Kidney (tissue), 14 donors: ENCODE data around the gene PPP1R3E. TPM values are rescaled to one million over a fixed set of nuclear protein-coding genes. Genes with fewer than 3 reads are reported as not detected.

Experiments used
- DNase-seq, 5 donors: peaks; one replicate each; pipeline ENCODE4 v3.0.0-alpha.2; 2013 to 2020
- FAIRE-seq: peaks from 2 replicates; lab custom pipeline; 2012; peaks lifted over from hg19 to GRCh38; lab: Jason Lieb, UNC
- H3K27ac ChIP-seq, 2 donors: one replicate each; pipeline ENCODE4 v1.7.0; 2013; ENCODE audit warnings: low read depth in 2 of 2, low read length in 2 of 2, inconsistent platforms in 1 of 2
- H3K27me3 ChIP-seq: one replicate; pipeline ENCODE4 v1.7.1; 2013; ENCODE audit warnings: low read length, inconsistent platforms; ENCODE audit not compliant: control insufficient read depth, insufficient read depth
- H3K36me3 ChIP-seq, 3 donors: one replicate each; pipeline versions ENCODE4 v1.7.0 to v1.7.1; 2013; ENCODE audit warnings: low read length in 3 of 3, control low read depth in 1 of 3, inconsistent platforms in 1 of 3; ENCODE audit not compliant: insufficient read depth in 3 of 3, control insufficient read depth in 2 of 3
- H3K4me1 ChIP-seq, 3 donors: one replicate each; pipeline versions ENCODE4 v1.7.0 to v1.7.1; 2013; ENCODE audit warnings: low read length in 3 of 3, inconsistent platforms in 1 of 3, low read depth in 1 of 3; ENCODE audit not compliant: control insufficient read depth in 2 of 3, insufficient read depth in 2 of 3
- H3K4me3 ChIP-seq, 3 donors: one replicate each; pipeline versions ENCODE4 v1.7.0 to v1.8.1; 2013; ENCODE audit warnings: low read length in 3 of 3, control low read depth in 1 of 3, inconsistent platforms in 1 of 3
- H3K9ac ChIP-seq, 3 donors: one replicate each; pipeline versions ENCODE4 v1.7.0 to v1.7.1; 2013; ENCODE audit warnings: low read length in 3 of 3, control low read depth in 1 of 3, inconsistent platforms in 1 of 3
- H3K9me3 ChIP-seq, 3 donors: one replicate each; pipeline versions ENCODE4 v1.7.0 to v1.7.1; 2013; ENCODE audit warnings: low read length in 3 of 3, control low read depth in 1 of 3, inconsistent platforms in 1 of 3; ENCODE audit not compliant: control insufficient read depth in 2 of 3, insufficient read depth in 1 of 3
- intact Hi-C: fragments of 100-400 bp; cut with DNase I; formaldehyde crosslinking; loops from one replicate; pipeline ENCODE4 v1.11.1; 2022
- polyA plus RNA-seq: library from polyadenylated mRNA; stranded (reverse); fragments of 350-450 nt; fragmentation: Illumina TruSeq; extraction: RNeasy Lipid Tissue Mini Kit (QIAGEN cat#74804); gene quantifications from one replicate; pipeline ENCODE4 v1.2.3, GENCODE V29; 2014; ENCODE audit warnings: low read depth, low replicate concordance; ENCODE audit not compliant: insufficient read depth
- total RNA-seq: library from RNA; stranded (reverse); fragmentation: NEBNext Ultra II Directional; extraction: Animal tissue kit (Norgen Biotek cat#: 25700); gene quantifications from one replicate; pipeline ENCODE4 v1.2.1, GENCODE V29; 2021
- TF ChIP-seq, protein P1 (sequence below): IDR thresholded peaks from 3 replicates; pipeline ENCODE4 v1.5.1; 2012; ENCODE audit warnings: mild to moderate bottlenecking, moderate library complexity, borderline replicate concordance; ENCODE audit not compliant: insufficient read depth; ENCODE audit errors: extremely low read depth
- donor health status: control.
- donor health status: control.
- donor health status: control.
- donor health status: control.
- donor health status: control.
- donor health status: DM: yes; HTN: yes; CAD: no.
- donor health status: Normal renal cell carcinoma (clear cell type).

Gene PPP1R3E
- total and polyA plus RNA-seq, 2 donors from 2014 or later = 17.3 to 22.8 TPM

DNA sequence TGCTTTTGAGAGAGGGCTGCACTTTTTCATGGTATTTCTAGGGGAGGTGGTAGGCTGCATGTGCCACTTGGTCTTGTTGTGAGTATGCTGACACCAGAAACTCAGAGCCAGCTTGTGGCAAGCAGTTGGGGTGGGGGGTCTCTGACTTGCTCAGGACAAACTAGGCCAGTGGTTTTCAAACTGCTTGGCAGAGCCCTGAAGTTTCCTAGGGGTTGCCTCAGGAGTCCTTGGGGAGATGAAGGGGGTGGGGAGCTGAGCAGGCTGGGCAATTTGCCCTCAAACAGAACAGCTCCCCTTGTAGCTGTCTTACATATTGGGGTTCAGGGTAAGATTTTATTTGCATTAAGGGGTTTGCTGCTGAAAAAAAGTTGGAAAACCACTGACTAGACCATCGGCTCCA lies 7.9 kb upstream of the PPP1R3E start:
- Histone ChIP-seq H3K27me3 (no peaks in the 10 kb centered on the region), H3K9me3 (no peaks in the 10 kb centered on the region), H3K36me3 (peaks cover 2 to 32% (median 16%) of the 10 kb centered on the region in 3 donors), H3K4me1 (peaks cover 0 to 26% (median 20%) of the 10 kb centered on the region in 3 donors), H3K9ac (no peak overlapping the region), H3K4me3 (no peak overlapping the region), H3K27ac (no peak overlapping the region)
- no peak for DNase-seq
- intact Hi-C loops = no loop called here
- TF ChIP-seq, protein P1, sequence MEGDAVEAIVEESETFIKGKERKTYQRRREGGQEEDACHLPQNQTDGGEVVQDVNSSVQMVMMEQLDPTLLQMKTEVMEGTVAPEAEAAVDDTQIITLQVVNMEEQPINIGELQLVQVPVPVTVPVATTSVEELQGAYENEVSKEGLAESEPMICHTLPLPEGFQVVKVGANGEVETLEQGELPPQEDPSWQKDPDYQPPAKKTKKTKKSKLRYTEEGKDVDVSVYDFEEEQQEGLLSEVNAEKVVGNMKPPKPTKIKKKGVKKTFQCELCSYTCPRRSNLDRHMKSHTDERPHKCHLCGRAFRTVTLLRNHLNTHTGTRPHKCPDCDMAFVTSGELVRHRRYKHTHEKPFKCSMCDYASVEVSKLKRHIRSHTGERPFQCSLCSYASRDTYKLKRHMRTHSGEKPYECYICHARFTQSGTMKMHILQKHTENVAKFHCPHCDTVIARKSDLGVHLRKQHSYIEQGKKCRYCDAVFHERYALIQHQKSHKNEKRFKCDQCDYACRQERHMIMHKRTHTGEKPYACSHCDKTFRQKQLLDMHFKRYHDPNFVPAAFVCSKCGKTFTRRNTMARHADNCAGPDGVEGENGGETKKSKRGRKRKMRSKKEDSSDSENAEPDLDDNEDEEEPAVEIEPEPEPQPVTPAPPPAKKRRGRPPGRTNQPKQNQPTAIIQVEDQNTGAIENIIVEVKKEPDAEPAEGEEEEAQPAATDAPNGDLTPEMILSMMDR = no peak
- FAIRE-seq = no peak

DNA sequence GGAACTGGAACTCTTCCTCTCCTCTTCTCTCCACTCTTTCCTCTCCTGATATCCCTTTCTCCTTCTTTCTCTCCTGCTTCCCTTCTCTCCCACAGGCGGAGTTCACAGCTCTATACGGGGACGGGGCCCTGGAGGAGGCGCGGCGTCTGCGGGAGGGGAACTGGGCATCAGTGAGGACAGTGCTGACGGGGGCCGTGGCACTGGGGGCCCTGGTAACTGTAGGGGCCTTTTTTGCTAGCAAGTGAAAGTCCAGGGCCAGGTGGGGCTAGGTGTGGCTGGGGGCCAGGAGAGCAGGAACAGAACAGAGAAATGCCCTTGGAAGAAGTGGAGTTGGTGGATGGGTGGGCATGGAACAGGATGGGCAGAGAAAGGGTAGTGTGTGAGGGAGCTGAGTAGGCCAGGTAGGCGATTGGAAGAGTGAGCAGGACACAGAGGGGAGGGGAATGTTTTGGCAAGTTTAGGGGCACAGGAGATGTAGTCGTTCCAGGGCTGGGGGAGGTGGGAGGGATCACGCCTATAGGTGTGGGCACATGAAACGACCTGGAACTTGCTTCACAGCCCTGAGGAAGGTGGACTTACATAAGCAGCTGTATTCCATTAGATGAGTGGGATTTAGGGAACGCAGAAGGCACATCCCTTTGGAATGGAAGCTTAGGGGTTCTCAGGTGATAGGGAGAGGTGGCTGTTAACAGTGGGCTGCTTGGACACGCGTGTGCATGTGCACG lies 6.2 kb upstream of the PPP1R3E start:
- Histone ChIP-seq H3K27me3 (no peaks in the 10 kb centered on the region), H3K4me3 (no peak overlapping the region), H3K9ac (no peak overlapping the region), H3K4me1 (peaks cover 0 to 26% (median 20%) of the 10 kb centered on the region in 3 donors), H3K36me3 (peaks cover 2 to 32% (median 16%) of the 10 kb centered on the region in 3 donors), H3K27ac (no peak overlapping the region), H3K9me3 (no peaks in the 10 kb centered on the region)
- DNase-seq (no peak), FAIRE-seq (no peak)
- intact Hi-C loops = no loop called here
- TF ChIP-seq, protein P1 = no peak

DNA sequence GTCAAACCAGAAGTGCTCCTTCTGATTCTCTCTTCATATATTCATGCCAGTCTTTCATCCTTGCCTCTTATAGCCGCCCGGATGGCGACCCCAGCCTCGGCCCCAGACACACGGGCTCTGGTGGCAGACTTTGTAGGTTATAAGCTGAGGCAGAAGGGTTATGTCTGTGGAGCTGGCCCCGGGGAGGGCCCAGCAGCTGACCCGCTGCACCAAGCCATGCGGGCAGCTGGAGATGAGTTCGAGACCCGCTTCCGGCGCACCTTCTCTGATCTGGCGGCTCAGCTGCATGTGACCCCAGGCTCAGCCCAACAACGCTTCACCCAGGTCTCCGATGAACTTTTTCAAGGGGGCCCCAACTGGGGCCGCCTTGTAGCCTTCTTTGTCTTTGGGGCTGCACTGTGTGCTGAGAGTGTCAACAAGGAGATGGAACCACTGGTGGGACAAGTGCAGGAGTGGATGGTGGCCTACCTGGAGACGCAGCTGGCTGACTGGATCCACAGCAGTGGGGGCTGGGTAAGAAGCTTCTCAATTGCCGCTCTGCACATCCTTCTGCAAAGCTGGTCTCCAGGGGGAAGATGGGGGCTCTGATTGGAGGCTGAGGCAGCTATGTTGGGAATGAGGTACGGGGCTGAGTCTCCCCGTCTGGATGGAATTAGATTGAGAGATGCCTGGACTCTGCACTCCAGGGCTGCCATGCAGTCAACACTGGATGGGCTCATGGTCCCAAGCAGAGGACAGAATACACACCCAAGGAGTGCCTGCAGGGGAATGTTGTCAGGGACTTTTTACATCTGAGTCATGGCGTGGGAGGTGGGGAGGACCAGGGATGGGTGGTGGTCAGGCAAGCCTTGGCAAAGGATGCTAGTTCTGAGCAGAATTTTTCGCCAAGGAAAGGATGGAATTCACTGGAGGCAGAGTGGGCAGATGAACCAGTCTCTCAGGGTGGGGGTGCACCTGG lies 5.3 kb upstream of the PPP1R3E start:
- H3K9me3 ChIP-seq = no peaks in the 10 kb centered on the region
- no peak for FAIRE-seq
- peak overlapping the region in 2 of 3 donors; percentile 91 to 98 for H3K9ac ChIP-seq
- peak overlapping the region; percentile 81 to 89 (median 87) for H3K4me3 ChIP-seq
- intact Hi-C loops = no loop called here
- H3K4me1 ChIP-seq = peaks cover 0 to 26% (median 20%) of the 10 kb centered on the region in 3 donors
- TF ChIP-seq, protein P1 = no peak
- H3K27me3 ChIP-seq = no peaks in the 10 kb centered on the region
- peak overlapping the region; percentile 88 to 91 for H3K27ac ChIP-seq
- H3K36me3 ChIP-seq = peaks cover 2 to 32% (median 16%) of the 10 kb centered on the region in 3 donors
- DNase-seq = peak in 1 of 5 donors; percentile 55
